ENCODE measurements around the gene MMD. TPM values are rescaled to one million over a fixed set of nuclear protein-coding genes. Genes with fewer than 3 reads are reported as not detected.

Gene MMD
- total RNA-seq, 1 donor from 2014 or later = 48.5 TPM

GRCh38 chr17:55402374-55402773 is 19.3 kb downstream of the MMD start:
- Mint-ChIP-seq H3K4me3 (ENCODE audit: unreplicated experiment) (no peak overlapping the region), H3K9me3 (ENCODE audit: unreplicated experiment) (no peaks in the 10 kb centered on the region), H3K4me1 (ENCODE audit: unreplicated experiment) (no peaks in the 10 kb centered on the region), H3K27ac (ENCODE audit: unreplicated experiment) (no peak overlapping the region), H3K27me3 (ENCODE audit: unreplicated experiment) (peaks cover 2% of the 10 kb centered on the region), H3K36me3 (ENCODE audit: low read depth, unreplicated experiment) (peaks cover 28% of the 10 kb centered on the region)
- TF ChIP-seq, protein P1, sequence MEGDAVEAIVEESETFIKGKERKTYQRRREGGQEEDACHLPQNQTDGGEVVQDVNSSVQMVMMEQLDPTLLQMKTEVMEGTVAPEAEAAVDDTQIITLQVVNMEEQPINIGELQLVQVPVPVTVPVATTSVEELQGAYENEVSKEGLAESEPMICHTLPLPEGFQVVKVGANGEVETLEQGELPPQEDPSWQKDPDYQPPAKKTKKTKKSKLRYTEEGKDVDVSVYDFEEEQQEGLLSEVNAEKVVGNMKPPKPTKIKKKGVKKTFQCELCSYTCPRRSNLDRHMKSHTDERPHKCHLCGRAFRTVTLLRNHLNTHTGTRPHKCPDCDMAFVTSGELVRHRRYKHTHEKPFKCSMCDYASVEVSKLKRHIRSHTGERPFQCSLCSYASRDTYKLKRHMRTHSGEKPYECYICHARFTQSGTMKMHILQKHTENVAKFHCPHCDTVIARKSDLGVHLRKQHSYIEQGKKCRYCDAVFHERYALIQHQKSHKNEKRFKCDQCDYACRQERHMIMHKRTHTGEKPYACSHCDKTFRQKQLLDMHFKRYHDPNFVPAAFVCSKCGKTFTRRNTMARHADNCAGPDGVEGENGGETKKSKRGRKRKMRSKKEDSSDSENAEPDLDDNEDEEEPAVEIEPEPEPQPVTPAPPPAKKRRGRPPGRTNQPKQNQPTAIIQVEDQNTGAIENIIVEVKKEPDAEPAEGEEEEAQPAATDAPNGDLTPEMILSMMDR (IDR thresholded peaks at IDR 0.05; ENCODE audit: unreplicated experiment) = no peak
- no peak for DNase-seq (ENCODE audit: low spot score)

DNA sequence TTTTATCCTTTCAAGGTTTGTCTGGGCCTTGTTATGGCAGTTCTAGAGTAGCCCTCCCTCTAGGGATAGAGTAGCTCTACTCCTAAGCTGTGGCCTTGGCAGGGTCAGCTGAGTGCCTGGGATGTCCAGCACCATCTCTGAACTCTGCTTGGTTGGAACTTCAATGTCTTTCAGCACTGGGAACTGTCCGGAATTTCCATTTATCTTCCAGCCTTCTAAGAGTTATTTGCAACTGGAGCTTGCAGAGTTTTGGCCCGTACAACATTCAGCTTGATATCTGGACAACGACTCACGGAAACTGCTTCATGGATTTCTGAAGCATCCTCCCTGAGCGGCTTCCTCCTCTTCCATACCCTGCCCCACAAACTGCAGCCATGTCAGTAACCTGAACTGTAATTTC is 22.9 kb downstream of the MMD start:
- H3K4me1 Mint-ChIP-seq (ENCODE audit: unreplicated experiment) = no peaks in the 10 kb centered on the region
- H3K36me3 Mint-ChIP-seq (ENCODE audit: low read depth, unreplicated experiment) = peaks cover 24% of the 10 kb centered on the region
- TF ChIP-seq, protein P1 (IDR thresholded peaks at IDR 0.05; ENCODE audit: unreplicated experiment) = no peak
- no peaks in the 10 kb centered on the region for H3K9me3 Mint-ChIP-seq (ENCODE audit: unreplicated experiment)
- H3K27ac Mint-ChIP-seq (ENCODE audit: unreplicated experiment) = no peak overlapping the region
- H3K27me3 Mint-ChIP-seq (ENCODE audit: unreplicated experiment) = peaks cover 4% of the 10 kb centered on the region
- H3K4me3 Mint-ChIP-seq (ENCODE audit: unreplicated experiment) = no peak overlapping the region
- no peak for DNase-seq (ENCODE audit: low spot score)

DNA sequence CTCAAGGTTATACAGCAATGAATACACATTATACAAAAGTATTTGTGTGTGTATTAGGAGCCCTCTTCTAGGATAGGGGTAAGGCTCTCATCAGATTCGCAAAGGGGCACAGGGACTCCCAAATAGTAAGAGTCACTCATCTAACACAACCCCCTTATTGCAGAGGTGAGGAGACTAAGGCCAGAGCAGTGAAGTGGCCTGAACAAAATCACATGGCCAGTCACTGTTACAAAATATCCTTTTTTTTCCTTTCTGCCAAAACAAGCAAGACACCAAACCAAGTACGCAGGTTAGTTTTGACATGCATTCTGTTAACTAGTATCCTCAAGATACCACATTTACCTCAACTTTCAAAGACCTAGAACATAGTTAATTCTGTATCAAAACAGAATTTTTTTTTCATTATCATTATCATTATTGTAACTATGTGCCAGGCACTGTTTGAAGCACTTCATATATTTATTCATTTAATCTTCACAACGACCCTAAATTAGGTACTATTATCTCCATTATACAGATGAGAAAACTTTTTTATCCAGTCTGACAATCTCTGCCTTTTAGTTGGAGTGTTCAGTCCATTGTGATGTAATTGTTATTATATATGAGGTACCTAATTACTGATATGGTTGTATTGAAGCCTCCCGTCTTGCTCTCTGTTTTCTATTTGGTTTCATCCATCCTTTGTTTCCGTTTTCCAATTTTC is 25.7 kb downstream of the MMD start:
- Mint-ChIP-seq H3K4me1 (ENCODE audit: unreplicated experiment) (no peaks in the 10 kb centered on the region), H3K27me3 (ENCODE audit: unreplicated experiment) (peaks cover 7% of the 10 kb centered on the region), H3K27ac (ENCODE audit: unreplicated experiment) (no peak overlapping the region), H3K9me3 (ENCODE audit: unreplicated experiment) (no peaks in the 10 kb centered on the region), H3K4me3 (ENCODE audit: unreplicated experiment) (no peak overlapping the region), H3K36me3 (ENCODE audit: low read depth, unreplicated experiment) (peaks cover 18% of the 10 kb centered on the region)
- TF ChIP-seq, protein P1 (IDR thresholded peaks at IDR 0.05; ENCODE audit: unreplicated experiment) = no peak
- DNase-seq (ENCODE audit: low spot score) = no peak

DNA sequence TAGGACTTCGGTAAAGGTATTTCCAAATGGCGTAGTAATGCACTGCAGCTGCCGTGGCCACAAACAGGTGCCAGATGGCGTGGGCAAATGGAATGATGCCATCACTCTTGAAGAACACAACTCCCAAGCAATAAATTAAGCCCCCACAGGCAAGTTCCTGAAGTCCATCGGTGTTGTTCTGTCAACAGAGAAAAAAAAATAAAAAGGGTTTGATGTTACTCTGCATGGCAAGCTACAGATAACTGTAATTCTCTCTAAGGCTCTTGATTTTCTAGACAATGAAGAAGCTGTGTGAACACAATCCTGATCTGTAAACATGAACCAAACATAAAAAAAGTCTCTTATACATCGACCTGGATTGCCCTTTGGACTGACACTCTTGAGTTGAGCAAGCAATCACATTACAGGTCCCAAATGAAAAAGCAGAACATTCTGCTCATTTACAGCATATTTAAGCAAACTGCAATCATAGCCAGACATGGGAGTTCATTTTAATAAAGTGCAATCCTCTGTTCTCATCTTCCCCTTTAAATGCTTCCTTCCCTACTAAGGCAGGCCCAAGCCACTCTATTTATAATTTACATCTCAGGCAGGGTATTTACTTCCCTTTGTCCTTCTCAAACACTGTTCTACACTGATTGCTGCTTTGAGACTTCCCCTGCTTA is 27.1 kb downstream of the MMD start:
- H3K36me3 Mint-ChIP-seq (ENCODE audit: low read depth, unreplicated experiment) = peaks cover 12% of the 10 kb centered on the region
- no peaks in the 10 kb centered on the region for H3K9me3 Mint-ChIP-seq (ENCODE audit: unreplicated experiment)
- TF ChIP-seq, protein P1 (IDR thresholded peaks at IDR 0.05; ENCODE audit: unreplicated experiment) = no peak
- H3K27ac Mint-ChIP-seq (ENCODE audit: unreplicated experiment) = no peak overlapping the region
- peaks cover 6% of the 10 kb centered on the region for H3K27me3 Mint-ChIP-seq (ENCODE audit: unreplicated experiment)
- no peak overlapping the region for H3K4me3 Mint-ChIP-seq (ENCODE audit: unreplicated experiment)
- H3K4me1 Mint-ChIP-seq (ENCODE audit: unreplicated experiment) = no peaks in the 10 kb centered on the region
- no peak for DNase-seq (ENCODE audit: low spot score)

All from endothelial cell (in vitro differentiated cells).